NOMO-1 treated with DMSO at 0.1 percent for 48 hours (cell line): ENCODE measurements around the gene PTPRN2.
"Not testable (repeated sequence)": the region's sequence is repeated elsewhere in the genome, so short reads cannot be mapped to it uniquely, and the experiment has no call there.

Source experiments
- DNase-seq: peaks from one replicate; lab custom pipeline; 2025; ENCODE audit not compliant: unreplicated experiment; lab: John Stamatoyannopoulos, UW

PTPRN2 gene

DNA sequence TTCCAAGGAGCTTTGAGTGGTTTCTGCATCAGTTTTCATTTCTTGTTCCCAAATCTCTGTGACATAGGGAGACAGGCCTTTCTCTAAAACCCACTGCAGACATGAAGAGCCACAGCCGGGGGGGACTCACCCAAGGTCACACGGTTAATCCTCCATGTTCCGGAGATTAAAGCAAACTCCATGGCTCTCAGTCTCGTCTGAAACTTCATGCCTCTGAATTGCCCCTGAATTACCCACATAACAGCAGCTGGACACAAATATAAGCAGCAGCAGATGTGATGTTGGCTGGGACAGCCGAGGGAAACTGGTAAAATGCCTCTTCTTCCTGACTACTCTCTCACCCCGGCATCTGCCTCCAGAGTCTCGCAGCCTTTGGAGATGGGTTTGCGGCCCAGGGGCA, 848.6 kb downstream of the PTPRN2 start:
- DNase-seq, result no peak

DNA sequence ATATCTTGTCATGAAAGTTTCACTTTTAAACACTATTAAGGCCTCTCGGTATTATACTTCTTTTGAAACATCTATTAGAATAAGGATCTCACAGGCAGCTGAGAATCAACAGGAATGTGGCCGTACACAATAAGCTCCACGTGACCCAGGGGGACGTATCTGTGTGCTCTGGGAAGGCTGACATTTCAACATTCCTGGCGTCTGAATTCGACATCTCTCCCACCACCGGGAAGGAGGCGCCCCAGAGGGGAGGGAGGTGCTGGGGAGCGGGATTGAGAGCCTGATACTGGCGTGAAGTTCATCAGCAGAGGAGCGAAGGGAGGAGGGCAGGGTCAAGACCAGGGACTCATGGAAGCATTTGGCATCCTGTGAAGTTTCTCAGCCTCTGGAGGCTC, 849.6 kb downstream of the PTPRN2 start:
- no peak for DNase-seq

DNA sequence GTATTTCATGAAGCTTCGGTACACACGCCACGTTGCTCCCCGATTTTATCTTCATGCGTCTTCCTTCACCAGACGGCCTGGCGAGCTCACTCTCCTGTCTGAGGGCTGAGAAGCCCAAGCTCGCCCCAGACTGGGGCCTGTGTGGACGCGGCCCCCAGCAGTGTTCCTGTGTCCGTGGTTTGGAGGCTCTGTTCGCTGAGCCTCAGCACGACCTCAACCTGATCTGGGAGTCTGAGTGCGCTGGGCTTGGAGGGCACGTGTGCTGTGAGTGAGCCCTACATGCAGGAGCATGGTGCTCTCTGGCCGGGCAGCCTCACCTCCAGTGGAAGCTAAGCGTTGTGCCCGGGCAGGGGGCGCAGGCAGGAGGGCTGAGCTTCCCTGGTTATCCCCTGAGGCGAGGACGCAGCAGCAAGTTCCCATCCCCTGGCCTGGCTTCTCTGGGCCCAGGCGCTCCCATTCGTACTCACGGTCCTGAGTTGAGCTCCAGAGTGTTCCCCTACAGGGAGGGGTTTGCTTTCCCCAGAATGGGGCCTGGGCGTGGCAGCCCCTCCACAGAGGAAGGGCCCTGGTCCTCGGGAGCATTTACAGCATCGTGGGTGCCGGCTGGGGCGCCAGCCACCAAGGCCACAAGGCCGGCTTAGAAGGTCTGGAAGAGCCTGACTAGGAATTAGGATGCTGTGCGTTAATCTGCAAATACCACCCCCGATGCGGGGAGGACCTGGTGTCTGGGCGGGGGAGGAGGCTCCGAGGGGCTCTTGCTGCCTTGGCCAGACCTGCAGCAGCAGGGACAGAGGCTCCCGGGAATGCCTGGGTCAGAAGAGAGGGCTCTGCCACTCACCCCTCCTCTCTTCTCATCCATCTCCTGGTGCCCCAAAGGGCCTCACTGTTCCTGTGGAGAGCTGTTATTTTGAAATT, 850.2 kb downstream of the PTPRN2 start:
- DNase-seq, result no peak

DNA sequence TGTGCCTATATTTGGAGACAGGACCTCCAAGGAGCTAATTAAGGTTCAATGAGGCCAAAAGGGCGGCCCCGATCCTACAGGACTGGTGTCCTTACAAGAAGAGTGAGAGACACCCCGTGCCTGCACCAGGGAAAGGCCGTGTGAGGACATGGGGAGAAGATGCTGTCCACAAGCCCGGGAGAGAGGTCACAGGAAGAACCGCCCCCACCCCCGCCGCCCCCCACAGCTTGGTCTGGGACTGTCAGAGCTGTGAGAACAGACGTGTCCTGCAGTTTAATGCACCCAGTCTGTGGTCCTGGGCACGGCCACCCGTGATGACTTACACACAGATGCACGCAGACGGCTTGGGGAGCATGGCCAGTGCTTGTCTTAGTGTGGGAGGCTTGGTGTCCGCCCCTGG, 851.3 kb downstream of the PTPRN2 start:
- DNase-seq, result no peak

- DNase-seq, result no peak
These were observed 851.8 kb downstream of the PTPRN2 start for GRCh38 chr7:157735826-157736225.

GRCh38 chr7:157734676-157735640, 852.7 kb downstream of the PTPRN2 start:
- DNase-seq, result no peak

- DNase-seq, result not testable (repeated sequence)
These were observed 853.7 kb downstream of the PTPRN2 start for GRCh38 chr7:157733760-157734395.

DNA sequence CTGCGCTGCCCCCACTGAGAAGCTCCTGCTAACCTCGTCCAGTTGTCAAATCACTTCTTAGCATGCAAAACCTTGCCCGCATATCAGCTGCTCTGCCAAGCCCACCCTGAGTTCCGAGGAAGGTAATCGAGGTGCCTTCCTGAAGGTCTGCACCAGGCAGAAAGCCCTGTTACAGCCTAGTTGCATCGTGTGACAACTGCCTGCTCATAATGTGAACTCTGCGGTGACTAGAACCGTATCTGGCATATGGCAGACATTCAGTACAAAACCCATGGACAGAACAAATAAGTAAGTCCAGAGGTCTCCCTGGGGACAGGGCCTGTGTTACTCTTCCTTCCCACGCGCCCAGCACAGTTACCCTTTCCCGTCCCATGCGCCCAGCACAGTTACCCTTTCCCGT, 856.5 kb downstream of the PTPRN2 start:
- DNase-seq, result no peak

DNA sequence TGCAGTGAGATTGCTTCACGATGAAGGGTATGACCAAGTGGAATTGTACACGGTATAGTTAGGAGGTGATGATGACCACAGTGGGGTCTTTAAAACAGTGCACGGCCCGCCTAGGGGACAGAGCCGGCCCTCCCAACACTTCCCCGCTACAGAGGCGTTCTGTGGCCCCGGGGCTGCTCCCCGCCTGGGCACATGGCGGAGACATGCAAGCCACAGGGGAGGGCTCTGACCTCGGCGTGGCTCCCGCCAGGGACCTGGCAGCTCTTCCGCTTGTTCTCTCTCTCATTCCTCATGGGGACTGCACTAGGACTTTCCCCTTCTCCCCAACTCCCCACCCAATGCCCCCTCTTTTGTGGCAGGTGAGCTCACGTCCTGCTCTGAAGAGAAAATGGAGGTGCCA, 857.0 kb downstream of the PTPRN2 start:
- DNase-seq, result no peak

DNA sequence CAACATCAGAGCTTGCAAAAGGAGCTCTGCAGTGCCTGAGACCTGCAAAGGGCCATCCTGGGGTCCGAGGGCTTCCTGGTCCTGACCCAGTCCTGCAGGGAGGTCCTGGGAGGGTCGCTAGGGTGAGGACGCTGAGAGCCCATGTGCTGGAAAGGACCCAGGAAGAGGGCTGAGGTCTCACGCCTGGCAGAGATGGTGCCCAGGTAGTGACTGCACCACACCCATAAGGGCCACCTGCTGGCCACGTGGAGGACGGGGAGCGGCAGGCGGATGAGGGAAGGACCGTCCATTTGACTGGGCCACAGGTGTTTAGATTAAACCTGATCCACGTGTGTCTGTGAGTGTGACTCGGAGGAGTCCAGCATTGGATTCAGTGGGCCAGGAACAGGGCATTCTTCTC, 858.1 kb downstream of the PTPRN2 start:
- no peak for DNase-seq

DNA sequence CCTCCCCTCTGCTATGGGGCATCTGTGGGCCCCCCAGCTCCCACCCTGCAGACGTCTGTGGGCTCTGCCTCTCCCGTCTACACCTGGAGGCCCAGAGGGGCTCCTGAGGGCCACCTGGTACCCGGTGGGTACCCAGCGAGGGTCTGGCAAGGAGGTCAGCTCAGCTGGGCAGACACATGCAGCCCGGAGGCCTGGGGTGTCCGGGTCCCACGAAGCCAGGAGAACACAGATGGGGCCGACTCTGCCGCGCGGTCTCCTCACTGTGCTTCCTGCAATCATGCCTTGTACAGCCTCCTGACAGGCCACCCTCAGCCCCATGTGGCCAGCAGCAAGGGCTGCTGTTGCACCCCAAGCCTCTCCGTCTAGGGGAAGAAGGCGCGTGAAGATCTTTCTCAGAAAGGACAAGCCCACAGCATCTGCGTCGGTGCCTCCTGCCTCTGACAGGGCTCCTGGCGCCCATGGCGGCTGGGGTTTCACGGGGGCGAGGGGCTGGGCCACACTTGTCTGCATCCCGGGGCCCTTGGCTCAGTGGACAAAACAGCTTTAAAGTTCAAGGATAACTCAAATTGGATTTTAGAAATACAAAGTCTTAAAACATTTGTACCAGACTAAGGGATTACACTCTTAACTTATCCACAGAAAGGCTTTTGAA, 859.5 kb downstream of the PTPRN2 start:
- no peak for DNase-seq

DNA sequence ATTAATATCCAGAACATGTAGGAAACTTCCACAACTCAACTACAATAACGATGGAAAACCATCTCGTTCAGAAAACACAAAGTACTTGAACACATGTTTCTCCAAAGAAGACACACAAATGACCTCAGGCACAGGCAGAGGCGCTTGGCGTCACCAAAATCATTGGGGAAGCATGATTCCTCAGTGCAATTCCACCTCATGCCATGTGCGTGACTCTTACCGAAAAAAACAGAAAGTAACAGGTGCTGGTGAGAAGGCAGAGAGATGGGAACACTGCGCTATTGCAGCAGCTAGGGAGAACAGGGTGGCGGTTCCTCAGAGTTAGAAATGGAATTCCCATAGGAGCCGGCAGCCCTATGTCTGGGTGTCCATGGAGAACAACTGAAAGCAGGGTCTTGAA, 860.9 kb downstream of the PTPRN2 start:
- DNase-seq, result no peak

GRCh38 chr7:157725312-157725711, 862.3 kb downstream of the PTPRN2 start:
- DNase-seq, result not testable (repeated sequence)

DNA sequence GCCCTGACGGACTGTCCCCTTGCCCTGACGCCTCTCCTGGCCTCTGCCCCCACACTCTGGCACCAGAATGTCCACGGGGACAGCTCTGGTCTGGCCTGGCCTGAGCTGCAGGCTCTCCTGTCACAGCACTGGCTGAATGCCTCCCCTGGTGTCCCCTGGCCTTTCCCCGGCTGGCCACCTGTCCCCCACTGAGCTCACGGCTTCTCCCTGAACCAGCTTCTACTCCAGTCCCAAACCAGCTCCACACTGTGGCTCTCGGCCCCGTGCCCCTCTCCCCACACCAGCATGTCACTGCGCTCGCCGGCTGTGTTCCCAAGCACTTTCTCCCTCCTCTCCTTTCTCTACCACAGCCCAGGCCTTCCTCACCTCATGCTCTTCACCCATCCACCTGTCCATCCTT, 864.4 kb downstream of the PTPRN2 start:
- DNase-seq, result no peak

DNA sequence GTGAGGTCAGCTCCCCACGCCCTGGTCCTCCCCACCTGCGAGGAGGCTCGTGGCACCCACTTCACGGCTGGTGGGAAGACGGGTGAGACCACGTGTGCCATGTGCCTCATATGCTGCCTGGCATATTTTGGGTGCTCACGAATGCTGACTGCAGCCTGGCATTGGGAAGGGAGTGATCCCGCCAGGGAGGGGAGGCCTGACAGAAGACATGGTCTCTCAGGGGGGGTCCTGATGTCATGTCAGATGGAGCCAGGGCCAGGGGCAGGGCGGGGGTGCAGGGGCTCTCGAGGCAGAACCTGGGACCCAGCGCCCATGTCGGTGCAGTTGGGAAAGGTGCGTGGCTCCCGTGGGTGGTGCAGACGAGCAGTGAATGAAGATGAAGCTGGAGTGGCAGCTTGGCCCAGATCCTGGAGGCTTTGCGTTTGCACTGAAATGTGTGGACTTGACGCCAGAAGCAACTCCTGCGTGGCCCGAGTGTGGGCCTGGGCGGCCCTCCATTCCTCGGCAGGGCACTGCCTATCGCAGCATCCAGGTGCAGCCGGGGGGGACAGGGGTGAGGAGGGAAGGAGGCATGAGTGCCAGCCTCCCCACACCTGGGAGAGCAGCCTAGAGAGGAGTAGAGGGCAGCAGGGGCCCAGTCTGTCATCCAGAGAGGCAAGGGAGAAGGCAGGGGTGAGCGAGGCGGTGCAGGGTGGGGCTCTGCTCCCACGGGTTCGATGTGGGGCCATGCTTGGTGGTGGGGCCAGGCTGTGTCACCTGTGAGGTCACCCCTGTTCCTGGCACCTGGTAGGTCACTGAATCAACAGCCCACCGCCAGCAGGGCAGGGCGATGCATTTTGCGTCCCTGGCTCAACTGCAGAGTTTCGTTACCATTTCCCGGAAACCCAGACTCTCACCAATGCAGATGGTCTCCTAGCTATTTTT, 865.2 kb downstream of the PTPRN2 start:
- DNase-seq, result no peak

DNA sequence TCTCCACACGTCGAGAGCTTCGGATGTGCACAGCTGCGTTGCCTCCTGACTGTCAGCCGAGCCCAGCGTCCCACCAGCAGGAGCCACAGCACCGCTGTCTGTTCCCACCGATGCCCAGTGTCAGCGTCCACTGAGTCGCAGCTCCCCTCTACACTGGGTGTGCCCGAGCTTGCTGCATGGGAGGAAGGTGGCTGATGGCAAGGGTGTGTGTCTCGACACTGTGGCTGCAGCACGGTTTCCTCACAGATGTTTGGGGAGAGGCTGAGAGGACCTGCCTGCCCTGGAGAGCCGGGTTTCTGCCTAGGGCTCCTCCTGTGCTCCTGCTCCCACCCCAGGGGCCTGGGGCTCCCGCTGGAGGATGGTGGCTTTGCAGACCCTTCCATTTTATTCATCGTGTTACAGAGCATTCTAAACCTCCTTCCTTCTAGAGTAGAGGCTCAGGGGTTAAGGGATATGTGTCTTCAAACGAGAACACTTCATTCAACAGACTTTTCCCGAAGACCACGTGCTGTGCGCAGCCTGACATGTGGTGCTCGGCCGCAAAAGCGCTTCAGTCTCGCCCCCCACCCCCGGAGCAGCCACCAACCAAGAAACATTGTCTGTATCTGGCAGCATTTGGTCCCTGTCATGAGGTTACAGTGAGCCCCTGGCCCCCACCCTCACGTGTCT, 866.0 kb downstream of the PTPRN2 start:
- no peak for DNase-seq

DNA sequence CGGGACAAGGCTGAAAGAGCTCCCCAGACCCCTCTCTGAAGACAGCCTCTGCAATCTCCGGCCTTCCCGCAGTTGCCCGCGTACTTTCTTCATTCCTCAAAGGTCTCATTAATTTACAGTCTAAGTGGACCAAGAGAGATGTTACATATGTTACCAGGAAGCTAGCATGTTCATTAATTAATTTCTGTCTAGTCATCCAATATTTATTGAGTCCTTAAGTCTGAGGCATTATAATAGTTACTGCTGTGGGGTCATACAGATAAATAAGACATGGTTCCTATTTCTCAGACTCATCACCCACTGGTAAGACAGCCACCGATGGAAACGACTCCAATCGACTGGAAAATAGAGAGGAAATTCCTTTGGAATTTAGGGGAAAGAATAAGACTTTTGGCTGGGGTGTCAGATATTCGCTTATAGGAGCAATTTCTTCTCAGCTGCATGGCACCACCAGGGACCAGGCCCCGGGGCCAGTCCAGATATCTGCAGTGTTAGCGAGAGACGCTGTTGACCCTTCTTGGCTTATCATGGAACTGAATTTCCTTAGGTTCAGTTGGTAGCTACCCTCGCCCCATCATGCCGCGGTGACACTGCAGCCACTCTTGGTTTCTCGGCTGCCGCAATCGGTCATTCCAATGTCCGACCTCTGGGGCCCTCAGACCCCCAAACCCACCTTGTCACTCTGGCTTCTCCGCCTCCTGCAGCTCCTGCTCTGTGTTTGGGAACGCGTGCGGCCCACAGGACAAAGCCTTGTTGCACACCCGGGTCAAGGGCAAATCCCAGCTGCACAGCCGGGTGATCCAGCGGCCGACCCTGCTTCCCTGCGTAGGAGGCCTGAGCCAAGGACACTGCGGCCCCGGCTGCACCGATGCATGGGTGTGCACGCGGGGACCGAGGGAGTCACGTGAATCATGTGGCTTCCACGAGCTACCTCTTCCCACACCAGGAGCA, 867.6 kb downstream of the PTPRN2 start:
- DNase-seq, result no peak

DNA sequence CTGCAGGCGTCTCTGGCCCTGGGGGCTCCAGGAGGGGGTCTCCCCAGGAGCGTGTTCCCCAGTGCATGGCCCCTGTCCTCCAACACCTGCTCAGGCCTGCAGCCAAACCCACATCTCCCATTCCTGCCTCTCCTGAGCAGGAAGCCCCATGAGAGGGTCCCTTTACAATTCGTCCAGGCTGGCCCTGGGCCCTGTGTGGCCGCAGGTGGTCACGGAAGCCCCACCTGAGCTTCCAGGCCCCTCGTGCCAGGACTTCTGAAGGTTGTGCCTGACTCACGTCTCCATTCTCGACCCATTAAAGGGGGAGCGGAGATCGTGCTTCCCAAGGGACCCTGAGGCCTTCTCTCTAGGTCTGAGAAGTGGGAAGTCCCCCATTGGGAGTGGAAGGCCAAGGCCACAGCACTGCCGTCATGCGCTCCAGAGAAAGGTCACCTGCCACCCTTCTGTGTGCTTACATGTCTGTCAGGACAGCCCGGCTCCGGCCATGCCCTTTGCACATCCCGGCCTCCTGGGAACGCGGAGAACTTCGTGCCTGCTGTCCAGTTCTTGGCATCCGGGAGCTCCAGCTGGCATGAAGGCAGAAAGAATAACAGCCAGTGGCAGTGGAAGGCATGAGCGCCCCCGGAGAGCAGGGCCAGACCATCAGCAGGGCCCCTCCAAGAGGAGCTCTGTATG, 868.5 kb downstream of the PTPRN2 start:
- DNase-seq, result no peak
